Activated CD4-positive, alpha-beta T cell treated with anti-CD3 and anti-CD28 coated beads, Interleukin-2, amount 50 U/mL, for 48 hours (primary cell): ENCODE data around the gene CCDC92B.

Source experiments
- DNase-seq, 2 experiments: peaks; one replicate each; pipeline ENCODE4 v3.0.0-alpha.2; 2020

CCDC92B gene

DNA sequence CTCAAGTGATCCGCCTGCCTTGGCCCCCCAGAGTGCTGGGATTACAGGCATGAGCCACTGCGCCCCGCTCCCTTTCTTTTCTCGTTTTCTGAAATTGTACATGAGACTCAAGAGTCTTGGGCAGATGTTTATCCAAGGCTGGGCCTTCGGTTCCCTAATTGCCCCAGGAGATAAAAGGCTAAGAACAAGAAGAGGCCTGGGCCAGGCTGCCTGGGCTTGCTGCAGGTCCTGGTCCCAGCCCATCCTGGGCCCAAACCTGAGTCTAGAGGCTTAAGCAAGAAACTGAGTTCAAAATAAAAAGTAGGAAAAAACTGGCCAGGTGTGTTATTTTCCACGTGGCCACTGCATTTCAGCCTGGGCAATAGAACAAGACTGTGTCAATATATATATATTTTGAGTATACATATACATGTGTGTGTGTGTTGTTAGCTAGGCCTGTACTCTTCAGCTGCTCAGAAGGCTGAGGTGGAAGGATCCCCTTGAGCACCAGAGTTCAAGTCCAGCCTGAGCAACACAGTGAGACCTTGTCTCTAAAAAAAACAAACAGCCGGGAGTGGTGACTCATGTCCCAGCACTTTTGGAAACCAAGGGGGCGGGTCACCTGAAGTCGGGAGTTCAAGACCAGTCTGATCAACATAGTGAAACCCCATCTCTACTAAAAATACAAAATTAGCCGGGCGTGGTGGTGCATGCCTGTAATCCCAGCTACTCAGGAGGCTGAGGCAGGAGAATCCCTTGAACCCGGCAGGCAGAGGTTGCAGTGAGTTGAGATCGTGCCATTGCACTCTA is 31.1 kb downstream of the CCDC92B start:
- no peak for DNase-seq

- no peak for DNase-seq
Measured at GRCh38 chr17:2716649-2717048, 32.8 kb downstream of the CCDC92B start.

GRCh38 chr17:2713881-2714280 is 35.6 kb downstream of the CCDC92B start:
- no peak for DNase-seq

DNA sequence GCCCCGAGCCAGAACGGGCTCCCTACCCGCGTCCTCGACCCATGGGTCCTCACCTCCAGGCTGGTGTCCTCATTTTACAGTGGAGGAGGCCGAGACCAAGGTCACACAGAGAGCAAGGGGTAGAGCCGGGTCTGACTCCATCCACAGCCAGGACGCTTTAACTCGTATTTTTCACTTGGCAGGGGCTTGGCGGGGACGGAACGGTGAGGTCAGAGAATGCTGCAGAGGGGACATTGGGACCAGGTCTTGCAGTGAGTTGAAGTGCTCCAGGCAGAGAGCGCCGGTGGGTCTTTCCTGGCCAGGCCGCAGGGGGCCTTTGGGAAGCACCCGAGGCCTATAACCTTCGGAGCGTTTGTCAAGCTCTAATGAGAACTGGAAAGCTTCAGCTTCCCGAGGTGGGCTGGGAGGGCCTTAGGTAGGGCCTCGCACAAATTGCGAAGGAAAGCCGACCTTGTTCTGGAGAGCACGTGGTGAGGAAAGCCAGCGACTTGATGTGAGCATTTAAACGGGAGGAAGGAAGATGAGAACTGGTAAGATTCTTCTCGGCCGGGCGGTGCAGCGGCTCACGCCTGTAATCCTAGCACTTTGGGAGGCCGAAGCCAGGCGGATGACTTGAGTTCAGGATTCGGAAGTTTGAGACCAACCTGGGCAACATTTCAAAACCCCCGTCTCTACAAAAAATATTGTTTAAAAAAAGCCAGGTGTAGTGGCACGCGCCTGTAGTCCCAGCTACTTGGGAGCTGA is 37.0 kb downstream of the CCDC92B start:
- DNase-seq: no peak

DNA sequence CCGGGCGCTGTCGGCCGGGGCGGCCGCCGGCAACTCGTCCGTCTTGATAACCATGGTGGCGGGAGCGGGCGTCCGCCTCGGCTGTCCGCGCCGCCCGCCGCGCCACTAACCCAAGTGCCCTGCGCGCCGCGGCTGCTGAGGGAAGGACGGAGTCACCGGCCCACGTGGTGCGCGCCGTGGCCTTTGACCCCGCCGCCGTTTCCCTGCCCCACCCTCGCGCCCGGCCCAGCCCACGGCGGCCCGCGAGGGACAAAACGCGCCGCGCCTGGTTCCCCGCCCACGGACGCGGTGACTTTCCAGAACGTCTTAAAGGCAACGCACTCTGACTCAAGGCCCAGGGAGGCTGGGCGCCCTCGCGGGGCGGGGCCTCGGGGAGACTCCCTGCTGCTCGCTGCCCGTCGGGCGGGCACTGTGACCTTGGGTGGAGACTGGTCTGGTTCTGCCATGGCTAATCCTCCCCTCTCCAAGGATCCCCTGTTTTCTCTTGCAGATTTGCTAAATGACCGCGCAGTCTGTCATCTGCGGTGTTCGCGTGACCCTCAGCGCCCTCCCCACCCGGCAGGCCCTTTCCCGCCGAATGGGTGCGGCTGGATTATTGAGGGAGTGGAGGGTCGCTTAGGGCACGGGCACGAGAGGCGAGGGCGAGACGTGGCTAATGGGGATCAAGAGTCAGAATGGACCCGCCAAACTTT is 37.7 kb downstream of the CCDC92B start, which contains the start of gene CLUH:
Gene CLUH, minus strand, starts transcription at position 157 of the 692 bp plus-strand sequence. Its CDS starts 103 bp downstream, at position 54.
- DNase-seq: peak; percentile 97 to 98

GRCh38 chr17:2710803-2711607 is 38.4 kb downstream of the CCDC92B start:
- peak in 1 of 2 experiments; percentile 46 for DNase-seq

GRCh38 chr17:2710071-2710802 is 39.2 kb downstream of the CCDC92B start:
- DNase-seq: no peak

- no peak for DNase-seq
Measured at GRCh38 chr17:2709183-2709661, 40.2 kb downstream of the CCDC92B start.

- no peak for DNase-seq
Measured at GRCh38 chr17:2708585-2709182, 40.8 kb downstream of the CCDC92B start.

DNA sequence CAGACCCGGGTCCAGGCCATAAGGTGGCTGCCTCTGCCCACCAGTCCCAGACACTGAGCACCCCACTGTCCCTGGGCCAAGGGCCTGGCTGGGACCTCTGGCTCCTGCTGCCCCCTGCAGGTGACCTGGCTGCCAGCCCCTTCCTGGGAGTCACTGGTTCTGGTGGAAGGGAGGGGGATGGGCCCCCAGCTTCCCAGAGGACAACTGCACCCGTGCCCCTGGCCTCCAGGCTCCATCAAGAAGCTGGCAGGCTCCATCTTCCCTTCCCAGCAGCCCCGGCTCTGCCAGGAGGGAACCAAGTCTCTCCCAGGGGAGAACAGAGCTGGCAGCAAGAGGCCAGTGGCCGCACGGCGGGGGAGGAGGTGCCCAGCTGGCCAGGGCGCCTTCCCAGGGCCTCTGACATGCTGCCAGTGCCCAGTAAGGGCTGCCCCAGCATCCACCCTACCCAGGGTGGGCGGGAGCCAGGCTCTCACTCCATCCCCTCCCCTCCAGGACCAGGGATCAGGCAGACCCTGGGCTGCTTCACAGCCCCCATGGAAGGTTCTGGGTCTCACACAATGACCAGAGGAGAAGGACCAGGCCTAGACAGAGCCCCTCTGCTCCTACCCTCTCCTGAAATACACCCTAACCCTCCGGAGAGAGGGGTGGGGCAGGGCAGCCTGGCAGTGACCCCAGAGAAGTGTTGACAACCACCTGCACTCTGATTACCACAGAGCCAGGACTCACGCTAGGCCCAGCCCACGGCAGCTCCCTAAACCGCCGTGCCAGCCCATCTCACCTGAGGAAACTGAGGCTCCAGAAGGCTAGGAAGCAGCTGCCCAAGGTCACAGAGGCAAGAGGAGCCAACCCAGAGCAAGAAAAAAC is 41.5 kb downstream of the CCDC92B start:
- DNase-seq: peak in 1 of 2 experiments; percentile 38

DNA sequence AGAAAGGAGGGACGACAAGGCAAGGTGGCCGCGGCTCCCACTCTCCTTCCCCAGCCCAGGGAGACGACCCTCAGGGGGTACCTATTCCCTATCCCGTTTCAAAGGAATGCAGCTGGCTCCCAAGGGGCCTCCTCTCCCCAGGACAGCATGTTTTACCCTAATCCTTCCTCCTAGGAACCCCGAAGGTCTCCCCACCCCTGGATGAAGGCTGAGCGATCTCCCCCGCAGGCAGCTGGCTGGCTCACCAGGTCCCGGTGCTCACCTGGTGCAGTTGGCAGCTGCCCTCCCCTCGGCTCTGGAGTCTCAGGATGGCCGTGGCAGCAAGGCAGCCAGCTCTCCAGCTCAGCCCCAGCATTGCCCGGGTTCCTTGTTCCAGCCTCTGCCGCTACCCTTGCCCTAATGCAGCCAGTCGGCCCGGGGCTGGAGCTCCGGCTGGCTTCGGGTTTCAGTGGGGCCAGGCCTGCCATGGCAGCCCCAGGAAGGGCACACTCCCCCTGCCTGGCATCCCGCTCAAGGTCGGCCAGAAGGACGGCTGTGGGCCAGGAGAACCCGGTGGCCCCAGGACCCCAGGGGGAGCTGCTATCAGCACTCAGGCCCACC is 42.4 kb downstream of the CCDC92B start:
- no peak for DNase-seq

DNA sequence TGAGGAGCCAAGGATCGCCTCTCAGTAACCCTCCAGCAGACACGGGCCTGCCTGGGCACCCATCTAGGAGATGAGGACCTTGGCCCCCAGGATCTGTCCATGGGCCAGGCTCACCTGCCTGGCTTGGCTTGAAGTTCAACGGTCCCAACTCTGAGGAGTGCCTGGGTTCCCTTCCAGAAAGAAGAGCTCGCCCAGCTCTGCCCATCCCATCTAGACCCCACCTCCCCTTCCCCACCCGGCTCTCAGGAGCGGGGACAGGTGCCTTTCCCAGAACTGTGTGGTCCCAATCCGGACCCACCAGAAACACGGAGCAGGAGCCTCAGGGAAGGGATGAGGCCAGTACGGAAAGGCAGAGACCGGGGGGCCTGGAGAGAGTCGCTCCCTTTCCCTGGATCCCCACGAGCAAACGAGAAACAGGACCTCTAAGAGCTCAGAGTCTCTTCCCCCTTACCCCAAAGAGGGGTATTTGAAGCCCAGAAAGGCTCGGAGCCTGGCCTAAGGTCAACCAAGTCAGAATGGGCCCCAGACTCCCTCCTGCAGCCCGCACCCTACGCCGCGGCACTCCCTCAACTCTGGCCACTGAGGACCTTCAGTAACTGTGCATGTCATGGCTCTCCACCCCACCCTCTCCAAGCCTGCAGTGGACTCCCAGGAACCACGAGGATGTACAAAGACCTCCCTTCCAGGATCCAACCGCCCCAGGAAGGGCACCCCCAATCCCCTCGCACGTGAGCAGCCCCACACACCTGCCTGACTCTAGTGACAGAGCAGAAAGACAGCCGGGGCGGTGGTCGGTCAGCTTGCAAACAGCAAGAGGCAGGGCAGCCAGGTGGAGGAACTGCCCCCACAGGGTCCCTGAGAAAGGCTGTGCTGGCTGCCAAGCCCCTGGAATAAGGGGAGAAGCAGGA is 43.3 kb downstream of the CCDC92B start:
- DNase-seq: no peak

- no peak for DNase-seq
Measured at GRCh38 chr17:2705263-2705662, 44.2 kb downstream of the CCDC92B start.

DNA sequence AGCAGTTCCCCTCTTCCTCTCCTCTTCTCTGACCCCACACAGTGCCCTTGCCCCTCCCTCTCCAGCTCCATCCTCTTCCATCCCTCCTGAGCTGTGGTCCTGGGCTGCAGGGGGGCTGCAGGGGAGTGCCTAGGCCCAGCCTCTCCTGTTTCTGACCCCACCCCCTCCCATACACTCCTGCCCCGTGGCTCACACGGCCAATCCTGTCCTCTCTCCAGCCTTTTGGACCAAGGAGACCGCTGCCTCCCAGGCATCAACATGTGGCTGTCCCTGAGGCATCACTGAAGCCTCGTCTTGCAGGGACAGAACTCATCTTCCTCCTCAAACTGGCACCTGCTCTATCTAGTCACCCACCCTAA is 44.6 kb downstream of the CCDC92B start:
- DNase-seq: no peak

DNA sequence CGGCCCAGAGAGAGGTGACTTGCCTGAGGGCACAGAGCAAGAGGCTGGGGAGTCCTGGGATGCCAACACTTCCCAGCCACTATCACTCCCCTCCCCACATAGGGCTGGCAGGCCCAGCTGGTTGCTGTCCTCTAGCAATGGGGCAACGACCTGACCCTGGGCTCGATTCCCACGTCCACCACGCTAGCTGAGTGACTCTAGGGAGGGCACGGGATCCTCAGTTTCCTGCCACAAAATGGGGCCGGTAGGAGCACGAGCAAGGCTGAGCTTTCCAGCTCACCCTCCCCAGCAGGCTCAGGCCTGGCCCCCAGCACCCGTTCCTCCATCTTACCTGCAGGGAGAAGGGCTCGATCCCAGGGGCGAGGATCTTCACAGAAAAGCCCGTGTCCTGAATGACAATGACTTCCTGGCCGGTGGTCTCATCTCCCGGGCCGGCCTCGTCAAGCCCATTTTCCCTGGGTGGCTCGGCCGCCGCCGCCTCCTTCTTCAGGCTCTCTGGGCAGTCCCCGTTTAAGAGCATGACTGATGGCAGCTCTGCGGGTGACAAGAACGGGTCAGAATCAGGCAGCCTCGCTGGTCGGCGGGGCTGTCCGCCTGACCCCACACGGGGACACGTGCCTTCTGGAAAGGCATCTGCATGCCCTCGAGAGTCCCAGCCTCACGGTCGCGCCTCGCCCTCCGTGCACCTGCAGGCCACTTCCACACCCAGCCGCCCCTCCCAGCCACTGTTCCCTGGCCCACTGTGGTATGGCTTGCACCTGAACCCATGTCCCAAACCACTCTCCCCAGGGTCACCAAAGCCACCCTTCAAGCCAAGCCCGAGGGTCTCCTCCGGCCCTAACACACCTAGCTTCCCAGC is 45.2 kb downstream of the CCDC92B start:
- DNase-seq: no peak

DNA sequence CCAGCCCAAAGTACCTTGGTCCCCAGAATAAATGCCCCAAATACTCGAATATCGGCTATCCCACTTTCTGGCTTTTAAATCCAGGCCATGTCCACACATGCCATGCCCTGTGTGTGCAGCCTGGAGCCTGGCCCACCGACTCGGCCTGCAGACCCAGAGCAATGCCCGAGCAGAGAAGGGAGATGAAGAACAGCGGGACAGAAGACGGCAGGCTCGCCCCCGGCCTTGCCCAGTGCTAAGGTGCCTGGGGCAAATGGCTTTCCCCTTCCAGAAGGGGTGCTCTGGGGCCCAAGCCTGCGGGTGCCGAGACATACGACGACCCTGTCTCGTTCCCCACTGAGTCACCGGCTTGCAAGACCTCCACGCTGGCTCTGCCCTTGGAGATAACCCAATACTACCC is 45.8 kb downstream of the CCDC92B start:
- DNase-seq: no peak

DNA sequence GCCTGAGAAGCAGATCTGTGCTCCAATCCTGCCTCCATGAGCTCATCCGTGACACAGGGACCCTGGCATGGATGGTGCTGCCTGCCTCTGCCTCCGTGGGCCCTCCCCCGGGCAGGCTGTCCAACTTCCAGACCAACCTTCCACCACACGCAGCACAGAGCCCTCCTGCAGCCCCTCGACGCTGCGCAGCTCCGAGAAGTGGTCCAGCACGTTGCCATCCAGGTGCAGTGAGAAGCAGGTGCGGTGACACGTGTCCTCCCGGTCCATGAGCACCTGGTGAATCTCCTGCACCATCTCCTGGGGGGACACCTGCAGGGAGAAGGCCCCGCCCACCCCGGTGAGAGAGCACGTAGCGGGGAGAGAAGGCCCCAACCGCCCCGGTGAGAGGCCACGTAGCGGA is 46.3 kb downstream of the CCDC92B start:
- no peak for DNase-seq
